Measurements from ENCODE around the gene TCAIM.
"Not testable (repeated sequence)": the region's sequence is repeated elsewhere in the genome, so short reads cannot be mapped to it uniquely, and the experiment has no call there.

TCAIM gene

DNA sequence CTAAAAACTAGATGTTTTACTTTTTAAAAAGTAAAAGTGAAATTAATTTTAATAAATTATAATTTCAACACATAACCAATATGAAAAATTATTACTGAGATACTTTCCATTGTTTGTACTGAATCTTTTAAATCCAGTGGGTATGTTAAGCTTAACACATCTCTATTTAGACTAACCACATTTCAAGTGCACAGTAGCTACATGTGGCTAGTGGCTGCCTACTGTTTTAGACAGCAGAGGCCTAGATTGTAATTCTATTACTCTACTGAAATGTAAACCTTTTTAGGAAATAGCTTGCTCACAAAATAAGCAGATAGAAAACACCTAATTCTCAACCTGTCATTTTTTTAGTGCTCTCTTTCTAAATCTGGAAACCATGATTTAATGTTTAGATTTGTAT lies 4.9 kb downstream of the TCAIM start:
- no peak for DNase-seq (ENCODE audit: low spot score)

- DNase-seq (ENCODE audit: low spot score) = not testable (repeated sequence)
Measured at GRCh38 chr3:44346590-44346989, 8.0 kb downstream of the TCAIM start.

GRCh38 chr3:44348993-44349392 lies 10.4 kb downstream of the TCAIM start:
- no peak for DNase-seq (ENCODE audit: low spot score)

- no peak for DNase-seq (ENCODE audit: low spot score)
Measured at GRCh38 chr3:44353355-44353924, 14.9 kb downstream of the TCAIM start.

GRCh38 chr3:44355362-44356033 lies 16.9 kb downstream of the TCAIM start:
- no peak for DNase-seq (ENCODE audit: low spot score)

DNA sequence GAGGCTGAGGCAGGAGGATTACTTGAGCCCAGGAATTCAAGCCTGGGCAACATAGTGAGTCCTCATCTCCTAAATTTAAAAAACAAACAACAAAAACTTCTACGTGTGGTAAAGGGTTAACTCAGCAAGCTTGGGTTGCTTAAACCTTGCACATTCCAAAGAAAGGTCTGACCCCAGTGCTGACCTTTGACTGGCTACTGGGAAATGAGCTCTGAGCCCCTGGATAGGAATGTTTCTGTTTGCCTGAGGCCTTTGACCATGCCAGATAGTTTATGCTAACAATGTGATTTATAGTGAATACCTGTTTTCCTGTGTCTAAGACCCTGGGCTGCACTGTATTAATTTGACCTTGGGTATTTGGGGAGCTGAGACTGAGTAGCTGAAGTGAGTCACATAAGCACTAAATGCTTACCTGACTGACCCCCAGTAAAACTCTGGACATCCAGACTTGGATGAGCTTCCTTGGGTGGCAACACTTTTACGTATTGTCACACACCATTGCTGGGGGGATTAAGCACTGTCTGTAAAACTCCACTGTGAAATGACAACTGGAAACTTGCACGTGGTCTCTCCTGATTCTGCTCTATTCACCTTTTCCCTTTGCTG lies 20.7 kb downstream of the TCAIM start:
- DNase-seq (ENCODE audit: low spot score) = no peak

DNA sequence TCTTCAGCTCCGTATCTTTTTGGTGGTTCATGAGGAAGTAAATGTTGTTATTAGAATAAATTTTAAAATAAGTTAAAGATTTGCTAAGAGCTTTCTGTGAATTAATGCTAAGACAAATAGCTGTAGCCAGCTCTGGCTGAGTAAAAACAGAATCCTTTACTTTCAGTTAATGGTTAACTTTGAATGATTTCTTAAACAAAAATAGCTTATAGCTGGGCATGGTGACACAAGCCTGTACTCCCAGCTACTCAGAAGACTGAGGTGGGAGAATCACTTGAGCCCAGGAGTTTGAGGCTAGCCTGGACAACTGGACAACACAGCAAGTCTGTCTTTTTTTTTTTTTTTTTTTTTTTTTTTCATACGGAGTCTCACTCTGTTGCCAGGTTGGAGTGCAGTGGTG lies 25.0 kb downstream of the TCAIM start:
- no peak for DNase-seq (ENCODE audit: low spot score)

- DNase-seq (ENCODE audit: low spot score) = no peak
Measured at GRCh38 chr3:44365952-44366351, 27.4 kb downstream of the TCAIM start.

- no peak for DNase-seq (ENCODE audit: low spot score)
Measured at GRCh38 chr3:44375450-44375849, 36.9 kb downstream of the TCAIM start.

DNA sequence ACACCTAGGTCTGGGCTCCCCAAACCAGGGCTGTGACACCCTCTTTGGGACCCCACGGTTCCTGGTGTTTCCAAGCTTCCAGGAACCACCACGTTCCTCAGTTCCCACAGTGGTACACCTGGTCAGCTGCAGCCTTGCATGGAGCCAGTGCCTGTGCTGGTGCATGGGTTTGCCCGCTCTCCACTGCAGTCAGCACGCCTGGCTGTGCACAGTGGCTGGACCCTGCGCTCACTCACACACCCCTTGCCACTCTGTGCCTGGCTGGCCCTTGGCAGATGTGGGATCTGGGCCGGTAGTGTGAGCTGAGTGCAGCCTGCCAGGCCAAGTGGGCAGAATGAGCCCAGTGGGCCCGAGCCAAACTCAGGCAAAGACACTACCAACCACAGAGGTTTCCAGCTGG lies 48.8 kb downstream of the TCAIM start:
- no peak for DNase-seq (ENCODE audit: low spot score)

DNA sequence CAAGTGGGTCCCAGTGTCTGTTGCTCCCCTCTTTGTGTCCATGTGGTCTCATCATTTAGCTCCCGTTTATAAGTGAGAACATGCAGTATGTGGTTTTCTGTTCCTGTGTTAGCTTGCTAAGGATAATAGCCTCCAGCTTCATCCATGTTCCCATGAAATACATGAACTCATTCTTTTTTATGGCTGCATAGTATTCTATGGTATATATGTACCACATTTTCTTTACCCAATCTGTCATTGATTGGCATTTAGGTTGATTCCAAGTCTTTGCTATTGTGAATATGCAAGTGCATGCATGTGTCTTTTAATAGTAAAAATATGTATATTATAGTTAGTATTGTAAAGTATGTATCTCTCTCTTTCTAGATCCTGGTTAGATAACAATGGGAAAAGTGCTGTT lies 53.9 kb downstream of the TCAIM start:
- no peak for DNase-seq (ENCODE audit: low spot score)

- DNase-seq (ENCODE audit: low spot score) = no peak
Measured at GRCh38 chr3:44395714-44396113, 57.1 kb downstream of the TCAIM start.

DNA sequence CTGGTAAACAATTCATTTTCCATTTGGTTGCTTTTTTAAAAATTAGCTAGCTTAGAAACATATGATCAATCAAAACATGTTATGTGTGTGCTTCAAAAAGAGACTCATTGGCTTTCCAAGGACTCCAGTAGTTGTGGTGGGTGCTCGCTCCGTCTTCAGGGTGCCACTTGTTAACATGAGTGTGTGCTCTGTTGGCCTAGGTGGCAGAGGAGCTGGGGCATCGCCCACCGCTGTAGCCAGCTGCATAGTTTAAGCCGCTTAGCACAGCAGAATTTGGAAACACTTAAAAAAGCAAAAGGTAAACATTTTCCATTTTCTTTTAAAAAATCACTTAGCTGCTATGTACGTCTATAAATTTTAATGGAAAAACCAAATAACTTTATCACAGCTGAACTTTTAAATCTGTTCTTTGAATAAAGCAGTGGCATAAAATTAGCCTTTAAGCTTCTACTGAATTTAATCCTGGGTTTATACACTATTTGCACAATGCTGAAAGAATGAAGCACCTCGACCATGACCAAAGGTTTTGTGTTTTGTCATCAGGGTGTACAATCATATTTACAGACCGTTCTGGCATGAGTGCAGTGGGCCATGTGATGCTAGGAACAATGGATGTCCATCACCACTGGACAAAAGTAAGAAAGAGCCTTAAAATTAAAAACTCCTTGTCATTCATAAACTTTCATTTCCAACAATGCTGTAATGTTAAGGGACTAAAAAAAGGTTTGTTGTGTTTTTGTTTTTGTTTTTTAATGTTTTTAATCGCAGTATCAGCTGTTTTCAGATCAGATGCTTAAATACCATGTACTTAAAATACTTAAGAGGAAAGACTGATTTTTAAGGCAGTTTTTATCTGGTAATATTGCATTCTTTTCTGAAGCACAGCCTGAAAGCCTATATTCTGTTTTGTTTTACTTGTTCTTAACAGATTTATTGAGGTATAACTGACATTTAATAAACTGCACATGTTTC lies 57.9 kb downstream of the TCAIM start:
- DNase-seq (ENCODE audit: low spot score) = no peak

DNA sequence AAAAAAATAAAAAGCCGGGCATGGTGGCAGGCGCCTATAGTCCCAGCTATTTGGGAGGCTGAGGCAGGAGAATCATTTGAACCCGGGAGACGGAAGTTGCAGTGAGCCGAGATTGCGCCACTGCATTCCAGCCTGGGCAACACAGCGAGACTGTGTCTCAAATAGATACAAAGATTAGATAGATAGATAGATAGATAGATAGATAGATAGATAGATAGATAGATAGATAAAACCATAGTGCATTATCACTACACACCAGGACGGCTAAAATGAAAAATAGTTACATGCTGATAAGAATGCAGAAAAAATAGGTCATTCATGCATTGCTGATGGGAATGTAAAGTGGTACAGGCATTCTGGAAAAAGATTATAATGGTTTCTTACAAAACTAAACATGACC lies 59.7 kb downstream of the TCAIM start:
- DNase-seq (ENCODE audit: low spot score) = not testable (repeated sequence)

- no peak for DNase-seq (ENCODE audit: low spot score)
Measured at GRCh38 chr3:44398853-44399252, 60.3 kb downstream of the TCAIM start.

DNA sequence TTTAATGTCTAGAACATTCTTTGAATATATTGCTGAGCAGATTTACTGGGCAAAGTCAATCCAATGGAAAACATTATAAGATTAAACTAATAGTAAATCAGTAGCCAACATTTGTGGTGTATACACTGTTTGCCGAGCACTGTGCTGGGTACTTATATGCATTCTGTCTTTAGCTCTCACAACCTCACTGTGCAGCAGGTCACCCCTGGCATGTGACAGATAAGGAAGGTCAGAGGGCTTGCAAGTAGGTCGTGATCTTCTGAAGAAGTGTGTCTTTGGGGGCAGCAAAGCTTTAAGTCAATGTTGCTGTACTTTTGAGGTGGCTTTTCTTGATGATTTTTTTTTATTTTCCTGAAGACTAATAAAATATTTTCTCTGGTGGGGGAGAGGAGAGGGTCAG lies 62.2 kb downstream of the TCAIM start:
- DNase-seq (ENCODE audit: low spot score) = no peak

DNA sequence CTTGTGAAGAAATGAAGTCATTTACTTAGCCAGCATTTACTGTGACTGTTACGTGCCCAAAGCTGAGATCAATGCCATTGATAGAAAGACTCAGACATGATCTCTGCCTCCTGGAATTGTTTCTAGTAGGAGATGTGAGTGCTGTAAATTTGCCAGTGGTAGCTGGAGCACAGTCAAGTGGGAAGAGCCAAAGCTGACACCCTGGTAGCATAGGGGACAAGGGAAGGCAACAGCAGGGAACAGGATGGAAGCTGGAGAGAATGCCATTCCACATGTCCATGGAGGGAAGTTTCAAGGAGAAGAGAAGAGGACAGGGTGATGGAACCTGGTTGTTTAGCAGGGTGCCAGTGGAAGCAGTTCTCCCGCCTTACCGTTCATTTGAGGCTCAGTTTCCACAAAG lies 64.0 kb downstream of the TCAIM start:
- DNase-seq (ENCODE audit: low spot score) = no peak

DNA sequence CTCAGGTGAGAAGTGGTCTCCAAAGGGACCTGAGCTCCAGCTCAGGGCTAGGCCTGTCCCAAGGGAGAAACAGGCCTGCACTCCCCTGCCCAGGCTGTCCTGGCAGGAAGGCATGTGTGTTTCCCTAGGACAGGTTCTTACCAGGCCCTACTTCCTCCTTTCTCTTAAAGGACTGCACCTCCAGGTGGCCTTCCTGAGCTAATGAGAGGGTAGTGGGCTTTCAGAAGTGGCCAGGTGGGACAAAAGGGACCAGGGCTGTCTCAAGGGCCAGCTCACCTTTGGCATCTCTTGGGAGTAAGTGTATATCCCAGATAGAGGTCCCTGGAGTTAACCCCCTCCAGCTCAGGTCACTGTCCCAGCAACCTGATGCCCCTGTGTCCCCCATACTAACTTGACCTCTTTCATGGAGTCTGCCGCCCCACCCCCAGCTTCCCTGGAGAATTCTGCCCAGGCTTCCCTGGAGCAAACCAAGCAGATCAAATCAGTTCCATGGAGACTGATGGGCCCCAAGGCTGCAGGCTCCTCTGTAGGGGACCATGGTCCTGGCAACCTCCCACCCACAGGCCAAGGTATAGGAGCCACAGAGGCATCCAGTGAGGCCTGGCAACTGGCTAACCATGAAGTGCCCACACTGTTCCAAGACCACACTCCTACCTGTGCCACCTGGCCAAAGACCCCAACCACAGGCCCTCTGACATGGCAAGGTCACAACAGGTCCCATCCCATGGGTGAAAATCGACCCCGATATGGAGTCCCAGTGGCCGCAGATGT lies 71.3 kb downstream of the TCAIM start:
- DNase-seq (ENCODE audit: low spot score) = no peak

GRCh38 chr3:44411031-44411645 lies 72.6 kb downstream of the TCAIM start:
- DNase-seq (ENCODE audit: low spot score) = no peak

GRCh38 chr3:44412365-44412764 lies 73.8 kb downstream of the TCAIM start:
- no peak for DNase-seq (ENCODE audit: low spot score)

DNA sequence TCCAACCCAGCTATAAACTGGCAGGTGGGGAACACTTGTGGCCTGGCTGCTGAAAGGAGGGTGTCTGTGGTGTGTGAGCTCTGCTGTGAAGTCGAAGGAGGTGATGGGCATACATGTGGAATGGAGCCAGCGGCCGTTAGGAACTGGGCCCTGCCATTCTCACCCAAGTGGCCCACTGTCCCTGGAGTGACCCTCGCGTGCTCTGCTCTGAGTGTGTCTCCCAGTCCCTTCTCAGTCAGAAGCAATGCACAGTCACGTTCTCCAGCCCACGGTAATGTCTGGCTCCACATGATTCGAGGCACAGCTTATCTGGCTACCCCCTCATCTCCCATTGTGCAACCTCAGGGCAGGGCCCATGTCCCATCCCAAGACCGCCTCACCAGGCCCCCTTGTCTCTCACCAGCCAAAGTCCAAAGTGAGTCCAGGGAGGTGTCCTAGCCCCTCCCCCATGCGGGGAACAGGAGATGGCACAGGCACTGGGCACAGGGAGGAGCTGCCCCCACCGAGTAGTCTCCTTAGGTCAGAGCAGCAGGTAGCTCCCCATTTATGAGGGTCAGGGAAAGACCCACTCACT lies 76.0 kb downstream of the TCAIM start:
- no peak for DNase-seq (ENCODE audit: low spot score)
